Endothelial cell of umbilical vein (primary cell): Measurements from ENCODE around the gene BBX. TPM values are rescaled to one million over a fixed set of nuclear protein-coding genes. Genes with fewer than 3 reads are reported as not detected.

Experiments
- BruUV-seq: library from RNA; stranded (reverse); fragments of 400-500 nt; replicated peaks from 2 replicates; lab custom pipeline; 2021; lab: Mats Ljungman, UMichigan
- CTCF ChIA-PET: fragments of 300-600, 350-600 bp; sonication (Branson Sonifier 250); formaldehyde crosslinking; loops from one replicate; lab custom pipeline; 2021; ENCODE audit warnings: antibody characterized with exemption, inconsistent platforms; lab: Charles Lee
- POLR2A ChIA-PET: fragments of 300-600, 350-600 bp; sonication (Branson Sonifier 250); formaldehyde crosslinking; loops from one replicate; lab custom pipeline; 2021; ENCODE audit warnings: antibody characterized with exemption, inconsistent platforms; lab: Charles Lee
- DNase-seq: peaks from one replicate; pipeline ENCODE4 v3.0.0-alpha.2; 2011; ENCODE audit warnings: low read depth, low spot score
- FAIRE-seq: peaks from 2 replicates; lab custom pipeline; 2011; peaks lifted over from hg19 to GRCh38; lab: Jason Lieb, UNC
- H2AFZ ChIP-seq: 2 replicates; pipeline ENCODE4 v1.6.0; 2012; ENCODE audit warnings: low read depth, low read length, control low read depth, inconsistent platforms
- H3K27ac ChIP-seq: 2 replicates; pipeline ENCODE4 v1.5.1; 2011; ENCODE audit warnings: low read depth, mild to moderate bottlenecking, control low read depth, low read length, moderate library complexity; ENCODE audit not compliant: insufficient read depth
- H3K27me3 ChIP-seq, 2 experiments: 2 replicates each; pipeline versions ENCODE4 v1.6.0 to v1.6.1; 2011; ENCODE audit warnings: low read length in 2 of 2, mixed read lengths in 1 of 2; ENCODE audit not compliant: control insufficient read depth in 2 of 2, insufficient read depth in 2 of 2
- H3K36me3 ChIP-seq, 2 experiments: 2 replicates in 1 of 2; 3 replicates in 1 of 2; pipeline ENCODE4 v1.5.1; 2011; ENCODE audit warnings: low read length in 2 of 2, mild to moderate bottlenecking in 1 of 2, moderate library complexity in 1 of 2; ENCODE audit not compliant: control insufficient read depth in 2 of 2, insufficient read depth in 2 of 2; ENCODE audit errors: extremely low read depth in 1 of 2
- H3K4me1 ChIP-seq: 3 replicates; pipeline ENCODE4 v1.5.1; 2011; ENCODE audit warnings: mild to moderate bottlenecking, low read length; ENCODE audit not compliant: control insufficient read depth, insufficient read depth; ENCODE audit errors: extremely low read depth
- H3K4me2 ChIP-seq: 2 replicates; pipeline ENCODE4 v1.6.1; 2011; ENCODE audit warnings: low read length, control low read depth, mixed read lengths; ENCODE audit not compliant: insufficient read depth
- H3K4me3 ChIP-seq, 3 experiments: fragments of 200-600 bp in 1 of 3; sonication (generic), shearing (Covaris generic) in 1 of 3; replicated peaks in 1 of 3; 2 replicates each; pipeline ENCODE4 v1.5.1; 2011 to 2016; ENCODE audit warnings: control low read depth in 3 of 3, low read length in 3 of 3, mild to moderate bottlenecking in 2 of 3, inconsistent platforms in 1 of 3, low read depth in 1 of 3, moderate library complexity in 1 of 3; ENCODE audit not compliant: insufficient read depth in 1 of 3
- H3K79me2 ChIP-seq: 2 replicates; pipeline ENCODE4 v1.6.0; 2012; ENCODE audit warnings: low read length, inconsistent platforms; ENCODE audit not compliant: control insufficient read depth, insufficient read depth
- H3K9ac ChIP-seq: replicated peaks from 2 replicates; pipeline ENCODE3; 2011; ENCODE audit warnings: low read length, control low read depth; ENCODE audit not compliant: insufficient read depth; ENCODE audit errors: extremely low read depth
- H3K9me1 ChIP-seq: replicated peaks from 3 replicates; pipeline ENCODE4 v1.6.0; 2011; ENCODE audit warnings: mild to moderate bottlenecking, low read length; ENCODE audit not compliant: control insufficient read depth, insufficient read depth; ENCODE audit errors: extremely low read depth
- H3K9me3 ChIP-seq: replicated peaks from 2 replicates; pipeline ENCODE4 v1.5.1; 2012; ENCODE audit warnings: low read length, inconsistent platforms; ENCODE audit not compliant: control insufficient read depth, insufficient read depth
- H4K20me1 ChIP-seq: replicated peaks from 2 replicates; pipeline ENCODE3; 2011; ENCODE audit warnings: mild to moderate bottlenecking, low read length; ENCODE audit not compliant: control insufficient read depth, insufficient read depth; ENCODE audit errors: extremely low read depth
- EZH2 ChIP-seq: IDR thresholded peaks from 2 replicates; pipeline ENCODE4 v1.6.1; 2012; ENCODE audit warnings: borderline replicate concordance, low read depth, mild to moderate bottlenecking, moderate library complexity, low read length, inconsistent platforms; ENCODE audit not compliant: severe bottlenecking
- FOS ChIP-seq: IDR thresholded peaks from 2 replicates; pipeline ENCODE4 v1.6.1; 2011; ENCODE audit warnings: mild to moderate bottlenecking, low read length, moderate library complexity, borderline replicate concordance; ENCODE audit not compliant: insufficient read depth
- GATA2 ChIP-seq: IDR thresholded peaks from 2 replicates; pipeline ENCODE4 v1.7.0; 2011; ENCODE audit warnings: low read depth, mild to moderate bottlenecking, moderate library complexity, mixed read lengths, low read length; ENCODE audit not compliant: insufficient read length, insufficient read depth
- JUN ChIP-seq: IDR thresholded peaks from 2 replicates; pipeline ENCODE4 v1.6.1; 2011; ENCODE audit warnings: borderline replicate concordance, low read depth; ENCODE audit not compliant: insufficient read length, insufficient read depth
- MYC ChIP-seq: IDR thresholded peaks from one replicate; pipeline ENCODE4 v1.6.1; 2011; ENCODE audit warnings: mild to moderate bottlenecking, low read depth, low read length
- POLR2A ChIP-seq: IDR thresholded peaks from 2 replicates; pipeline ENCODE4 v1.6.1; 2012; ENCODE audit warnings: low read depth, mild to moderate bottlenecking, control low read depth, low read length
- POLR2AphosphoS5 ChIP-seq: IDR thresholded peaks from 2 replicates; pipeline ENCODE4 v1.6.1; 2012; ENCODE audit warnings: low read depth, mild to moderate bottlenecking, control low read depth, low read length, moderate library complexity; ENCODE audit not compliant: insufficient read depth
- dilution Hi-C: fragments of 300-500 bp; cut with MboI; formaldehyde crosslinking; loops from one replicate; pipeline ENCODE4 v1.15.0; 2019; ENCODE audit warnings: low sequenced_read_pairs; ENCODE audit not compliant: extremely low pct_ligation_motif_present
- intact Hi-C: fragments of 100-400 bp; cut with micrococcal nuclease; formaldehyde crosslinking; loops from one replicate; pipeline ENCODE4 v1.10.0; 2022
- polyA plus RNA-seq, 4 experiments: library from polyadenylated mRNA; depleted of rRNA in 3 of 4; stranded (reverse) in 3 of 4; unstranded in 1 of 4; fragments of >200 nt; gene quantifications; 2 replicates each; pipeline versions ENCODE4 v1.2.1 to v1.2.3, GENCODE V29; 2011 to 2012; ENCODE audit warnings: missing spikeins in 1 of 4
- total RNA-seq: library from RNA; stranded (reverse); gene quantifications from 2 replicates; pipeline ENCODE4 v1.2.3, GENCODE V29; 2021
- TF ChIP-seq, protein P1 (sequence below), 2 donors: IDR thresholded peaks; 1 replicate in 1 of 2; 2 replicates in 1 of 2; pipeline ENCODE4 v1.5.1; 2011; ENCODE audit warnings: low read length in 2 of 2, mild to moderate bottlenecking in 2 of 2, moderate library complexity in 2 of 2, control low read depth in 1 of 2, inconsistent platforms in 1 of 2, low read depth in 1 of 2; ENCODE audit not compliant: insufficient read depth in 1 of 2; ENCODE audit errors: extremely low read depth in 1 of 2
- TF ChIP-seq, protein P2 (sequence below): IDR thresholded peaks from 2 replicates; pipeline ENCODE4 v1.6.1; 2011; ENCODE audit not compliant: insufficient read depth, insufficient read length

BBX gene
- total and polyA plus RNA-seq, 2 donors (not counting 3 experiments of a cell fraction or from before 2014, with no cell fraction given), result 21.4 to 43.4 TPM

DNA sequence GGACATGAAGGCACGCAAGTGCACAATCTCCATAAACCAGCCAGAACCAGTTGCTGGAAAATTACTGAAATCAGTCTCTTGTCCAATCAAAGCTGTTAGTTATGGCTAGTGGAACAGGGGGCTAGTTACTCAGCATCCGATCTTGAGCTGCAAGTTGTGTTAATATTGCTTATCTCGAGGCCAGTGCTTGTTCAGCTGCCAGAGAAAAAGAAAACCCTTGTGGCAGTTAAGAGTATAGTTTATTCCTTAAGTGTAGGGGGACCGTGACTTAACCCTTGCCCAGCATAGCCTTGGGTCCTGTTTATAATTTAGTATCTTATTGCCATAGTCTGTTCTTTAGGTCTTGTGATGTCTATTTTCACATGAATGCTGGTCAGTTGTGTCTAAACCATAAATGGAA, 299.5 kb downstream of the BBX start:
- dilution Hi-C loops (no loop called here), intact Hi-C loops (no loop called here)
- no peaks in the 10 kb centered on the region for H3K9me1 ChIP-seq
- H3K4me2 ChIP-seq, result no peak overlapping the region
- peaks cover 0 to 4% of the 10 kb centered on the region in 2 experiments for H3K27me3 ChIP-seq
- CTCF ChIA-PET, result interaction anchor here (0.9 kb wide), 1 partner anchor 11 kb away, joined by 3 read pairs; no protein-coding TSS in a partner anchor
- no peak for TF ChIP-seq MYC
- no peak for TF ChIP-seq POLR2A
- no peak for TF ChIP-seq JUN
- TF ChIP-seq POLR2AphosphoS5, result no peak
- TF ChIP-seq, protein P1, sequence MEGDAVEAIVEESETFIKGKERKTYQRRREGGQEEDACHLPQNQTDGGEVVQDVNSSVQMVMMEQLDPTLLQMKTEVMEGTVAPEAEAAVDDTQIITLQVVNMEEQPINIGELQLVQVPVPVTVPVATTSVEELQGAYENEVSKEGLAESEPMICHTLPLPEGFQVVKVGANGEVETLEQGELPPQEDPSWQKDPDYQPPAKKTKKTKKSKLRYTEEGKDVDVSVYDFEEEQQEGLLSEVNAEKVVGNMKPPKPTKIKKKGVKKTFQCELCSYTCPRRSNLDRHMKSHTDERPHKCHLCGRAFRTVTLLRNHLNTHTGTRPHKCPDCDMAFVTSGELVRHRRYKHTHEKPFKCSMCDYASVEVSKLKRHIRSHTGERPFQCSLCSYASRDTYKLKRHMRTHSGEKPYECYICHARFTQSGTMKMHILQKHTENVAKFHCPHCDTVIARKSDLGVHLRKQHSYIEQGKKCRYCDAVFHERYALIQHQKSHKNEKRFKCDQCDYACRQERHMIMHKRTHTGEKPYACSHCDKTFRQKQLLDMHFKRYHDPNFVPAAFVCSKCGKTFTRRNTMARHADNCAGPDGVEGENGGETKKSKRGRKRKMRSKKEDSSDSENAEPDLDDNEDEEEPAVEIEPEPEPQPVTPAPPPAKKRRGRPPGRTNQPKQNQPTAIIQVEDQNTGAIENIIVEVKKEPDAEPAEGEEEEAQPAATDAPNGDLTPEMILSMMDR (IDR thresholded peaks at IDR 0.05; ENCODE audit: extremely low read depth in 1 of 2, insufficient read depth in 1 of 2, low read depth in 1 of 2, low read length in 2 of 2), result no peak
- TF ChIP-seq GATA2, result no peak
- TF ChIP-seq EZH2, result no peak
- TF ChIP-seq, protein P2, sequence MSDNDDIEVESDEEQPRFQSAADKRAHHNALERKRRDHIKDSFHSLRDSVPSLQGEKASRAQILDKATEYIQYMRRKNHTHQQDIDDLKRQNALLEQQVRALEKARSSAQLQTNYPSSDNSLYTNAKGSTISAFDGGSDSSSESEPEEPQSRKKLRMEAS, result no peak
- no peak for TF ChIP-seq FOS
- H3K4me1 ChIP-seq, result no peaks in the 10 kb centered on the region
- no TSS peak for BruUV-seq
- H4K20me1 ChIP-seq, result no peaks in the 10 kb centered on the region
- no peak overlapping the region for H3K27ac ChIP-seq
- no peak overlapping the region for H3K4me3 ChIP-seq
- DNase-seq (no peak), FAIRE-seq (no peak)
- POLR2A ChIA-PET, result no interaction called here
- H2AFZ ChIP-seq, result no peak overlapping the region
- no peak overlapping the region for H3K9ac ChIP-seq
- H3K9me3 ChIP-seq, result no peaks in the 10 kb centered on the region
- no peaks in the 10 kb centered on the region for H3K79me2 ChIP-seq
- no peaks in the 10 kb centered on the region for H3K36me3 ChIP-seq
